ENCODE data around the gene RDH5.
A peak's percentile ranks its signal among the peaks of the same experiment; 100 is the strongest.

The RDH5 gene

DNA sequence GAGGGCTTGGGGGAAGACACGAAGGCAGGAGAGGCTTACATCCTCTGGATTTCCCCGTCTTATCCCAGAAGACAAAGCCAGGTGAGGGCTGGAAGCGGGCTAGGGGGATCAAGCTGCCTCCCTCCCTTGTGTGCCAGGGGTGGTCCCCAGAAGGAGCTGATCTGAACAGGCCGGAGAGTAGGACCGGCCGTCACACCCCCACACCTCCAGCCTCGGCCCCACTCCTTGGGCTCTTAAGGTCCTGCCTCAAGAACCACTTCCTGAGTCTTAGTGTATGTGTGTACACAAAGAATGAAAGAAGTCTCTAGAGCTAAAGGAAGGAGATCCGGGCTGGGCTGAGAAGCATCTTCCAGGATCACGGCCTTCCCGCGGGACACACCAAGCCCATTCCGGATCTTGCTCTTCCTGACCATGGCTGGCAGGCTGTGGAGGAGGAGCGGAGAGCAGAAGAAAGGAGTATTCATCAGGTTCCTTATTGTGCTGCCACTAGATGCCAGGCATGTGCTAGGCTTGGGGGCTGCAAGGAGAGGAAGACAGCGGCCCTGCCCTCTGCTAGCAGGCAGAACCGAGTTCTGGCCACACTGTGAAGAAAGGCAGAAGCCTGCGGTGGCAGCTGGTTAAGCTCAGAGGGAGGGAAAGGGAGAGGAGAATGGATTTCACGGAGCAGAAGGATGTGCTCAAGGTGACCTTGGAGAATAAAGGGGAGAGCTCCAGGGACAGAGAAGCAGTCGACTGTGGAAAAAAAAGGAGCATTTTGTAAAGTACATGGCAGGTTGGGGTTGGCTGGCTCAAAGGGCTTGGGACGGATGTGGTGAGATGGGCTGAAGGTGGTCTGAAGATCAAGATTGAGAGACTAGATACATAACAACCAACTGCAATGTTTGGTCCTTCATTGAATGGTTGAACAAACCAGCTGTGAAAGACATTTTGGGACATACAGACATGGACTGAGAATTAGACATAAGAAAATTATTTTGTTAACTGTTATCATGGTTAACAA lies 9.9 kb downstream of the RDH5 start:
- no peak for DNase-seq

- no peak for DNase-seq
Measured at GRCh38 chr12:55732288-55732687, 12.1 kb downstream of the RDH5 start.

GRCh38 chr12:55733021-55733555 lies 12.9 kb downstream of the RDH5 start:
- DNase-seq = peak; percentile 93

- DNase-seq = no peak
Measured at GRCh38 chr12:55733858-55734257, 13.7 kb downstream of the RDH5 start.

DNA sequence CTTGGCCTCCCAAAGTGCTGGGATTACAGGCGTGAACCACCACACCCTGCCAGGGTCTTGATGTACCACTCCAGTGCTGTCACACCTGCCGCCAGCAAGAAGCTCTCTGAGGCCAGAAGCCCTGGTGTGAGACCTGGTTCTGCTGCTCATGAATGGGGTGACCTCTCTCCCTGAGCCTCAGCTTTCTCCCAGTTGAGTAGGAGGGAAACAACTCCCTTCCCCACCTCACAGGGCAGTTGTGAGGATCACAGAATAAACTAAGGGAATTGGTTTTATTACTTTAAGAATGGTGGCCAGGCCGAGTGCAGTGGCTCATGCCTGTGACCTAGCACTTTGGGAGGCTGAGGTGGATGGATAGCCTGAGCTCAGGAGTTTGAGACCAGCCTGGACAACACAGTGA lies 14.4 kb downstream of the RDH5 start:
- no peak for DNase-seq

DNA sequence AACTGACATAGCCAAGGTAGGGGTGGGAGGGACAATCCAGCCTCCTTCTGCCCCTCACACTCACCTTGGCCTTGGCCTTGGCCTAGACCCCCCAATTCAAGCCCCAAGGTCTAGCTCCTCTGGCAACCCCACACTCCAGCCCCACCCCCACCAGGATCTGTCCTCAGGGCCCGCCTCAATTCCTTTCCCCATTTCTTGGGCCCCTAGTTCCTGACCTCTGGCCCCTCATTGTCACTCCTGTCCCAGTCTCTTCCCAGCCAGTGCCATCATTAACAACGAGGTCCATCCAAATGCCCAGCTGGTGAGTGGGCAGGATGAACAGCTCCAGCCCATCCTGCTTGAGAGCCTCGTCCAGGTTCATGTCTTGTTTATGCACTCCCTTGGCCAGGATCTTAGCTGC lies 15.9 kb downstream of the RDH5 start:
- DNase-seq = no peak

- peak; percentile 48 for DNase-seq
Measured at GRCh38 chr12:55736780-55737580, 16.8 kb downstream of the RDH5 start.

GRCh38 chr12:55737581-55738122 lies 17.5 kb downstream of the RDH5 start:
- no peak for DNase-seq

GRCh38 chr12:55738123-55739024 lies 18.2 kb downstream of the RDH5 start:
- DNase-seq = peak; percentile 79

- no peak for DNase-seq
Measured at GRCh38 chr12:55739025-55739378, 18.8 kb downstream of the RDH5 start.

DNA sequence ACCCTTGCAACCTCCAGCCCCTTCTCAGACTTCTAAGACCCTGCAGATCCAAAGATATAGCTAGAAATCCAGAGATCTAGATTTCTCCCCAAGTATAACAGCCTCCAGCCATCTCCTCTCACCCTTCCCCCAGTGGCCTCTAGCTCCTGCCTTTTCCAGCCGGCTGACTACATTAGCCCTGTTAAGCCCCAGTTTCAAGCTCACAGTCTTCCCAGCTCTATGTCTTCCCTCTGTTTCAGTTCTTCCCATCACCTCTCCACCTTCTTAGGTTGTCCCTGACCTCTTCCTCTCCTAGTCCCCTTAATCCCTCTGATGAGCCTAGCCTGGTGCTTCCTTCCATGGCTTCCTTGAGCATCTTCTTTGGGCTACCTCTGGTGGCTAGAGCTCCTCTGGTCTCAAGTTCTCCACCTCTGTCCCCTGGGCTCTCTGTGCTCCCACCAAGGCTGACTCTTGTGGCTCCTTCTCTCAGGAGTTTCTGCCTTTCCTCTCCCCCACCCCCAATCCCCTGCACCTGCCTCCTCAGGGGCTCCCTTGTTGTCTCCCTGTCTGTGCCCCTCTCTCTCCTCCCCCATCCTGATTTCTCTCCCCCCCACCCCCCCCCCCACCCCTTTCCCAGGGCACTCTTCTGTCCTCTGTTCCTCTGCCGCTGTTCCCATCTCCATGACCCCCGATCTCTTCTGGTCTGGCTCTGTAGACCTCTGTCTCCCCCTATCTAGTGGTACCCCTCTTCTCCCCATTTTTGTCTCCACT lies 21.9 kb downstream of the RDH5 start:
- no peak for DNase-seq

DNA sequence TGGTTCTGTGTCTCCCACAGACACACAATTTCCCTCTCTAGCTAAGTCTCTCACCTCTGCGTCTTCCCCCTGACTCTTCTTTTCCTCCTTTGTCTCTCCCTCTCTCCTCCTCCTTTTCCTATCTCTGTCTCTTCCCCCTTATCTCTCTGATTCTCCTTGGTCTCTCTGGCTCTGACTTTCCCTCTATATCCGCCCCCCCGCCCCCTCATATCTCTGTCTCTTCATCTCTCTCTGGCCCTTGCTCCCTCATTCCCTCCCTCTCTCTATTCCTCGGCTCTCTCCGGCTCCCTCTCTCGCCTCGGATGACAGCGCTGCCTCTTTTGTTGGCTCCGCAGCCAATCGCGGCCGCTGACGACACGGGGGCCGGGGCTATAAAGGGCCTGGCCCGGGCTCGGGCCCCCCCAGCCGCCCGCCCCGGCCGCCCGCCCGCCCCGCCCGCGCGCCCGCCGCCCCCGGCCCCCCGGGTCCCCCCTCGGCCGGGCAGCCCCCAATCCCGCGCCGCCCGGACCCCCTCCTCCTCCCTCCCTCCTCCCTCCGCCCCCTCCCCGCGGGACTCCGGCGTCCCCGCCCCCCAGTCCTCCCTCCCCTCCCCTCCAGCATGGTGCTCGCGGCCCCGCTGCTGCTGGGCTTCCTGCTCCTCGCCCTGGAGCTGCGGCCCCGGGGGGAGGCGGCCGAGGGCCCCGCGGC lies 22.7 kb downstream of the RDH5 start, which contains the start of gene GDF11:
Gene GDF11, plus strand, starts transcription at position 404 of the 687 bp plus-strand sequence. Its CDS starts 195 bp downstream, at position 599.
- no peak for DNase-seq

- DNase-seq = no peak
Measured at GRCh38 chr12:55743406-55744339, 23.5 kb downstream of the RDH5 start.

- no peak for DNase-seq
Measured at GRCh38 chr12:55744340-55745030, 24.3 kb downstream of the RDH5 start.

DNA sequence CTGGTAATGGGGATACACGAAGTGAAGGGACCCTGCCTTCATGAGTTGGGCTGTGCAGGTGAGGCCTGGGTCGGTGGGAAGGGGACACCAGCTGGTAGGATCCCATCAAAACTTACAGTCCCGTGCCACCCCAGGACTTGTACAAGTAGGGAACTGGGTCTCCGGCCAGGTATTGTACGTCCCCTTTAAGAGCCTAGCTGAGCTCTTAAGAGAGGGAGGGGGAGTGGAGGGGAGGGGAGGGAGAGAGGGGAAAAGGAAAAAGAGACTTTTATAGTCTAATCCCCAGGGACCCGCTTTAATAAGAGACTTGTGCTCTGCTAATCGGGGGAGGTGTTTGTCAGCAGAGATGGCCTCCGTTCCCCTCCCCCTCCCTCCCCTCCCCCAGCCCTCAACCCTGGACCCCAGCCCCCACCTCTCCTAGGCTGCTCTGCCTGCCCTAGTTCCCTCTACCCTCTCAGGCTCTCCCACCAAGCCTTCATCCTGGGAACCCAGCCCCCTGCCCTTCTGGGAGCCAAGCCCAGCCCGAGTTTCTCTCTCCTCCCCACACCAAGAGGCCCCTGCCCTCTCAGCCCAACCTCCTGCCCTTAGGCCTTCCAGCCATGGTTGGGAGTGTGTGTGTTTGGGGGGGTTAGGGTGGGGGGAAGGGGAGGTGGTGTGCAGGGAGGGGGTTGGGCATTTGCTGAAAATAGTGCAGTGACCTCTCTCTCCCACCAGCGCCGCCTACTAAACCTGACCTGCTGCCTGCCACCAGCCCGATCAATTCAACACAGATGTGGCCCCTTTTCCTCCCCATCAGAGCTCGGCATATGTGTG lies 25.4 kb downstream of the RDH5 start:
- DNase-seq = peak; percentile 81

DNA sequence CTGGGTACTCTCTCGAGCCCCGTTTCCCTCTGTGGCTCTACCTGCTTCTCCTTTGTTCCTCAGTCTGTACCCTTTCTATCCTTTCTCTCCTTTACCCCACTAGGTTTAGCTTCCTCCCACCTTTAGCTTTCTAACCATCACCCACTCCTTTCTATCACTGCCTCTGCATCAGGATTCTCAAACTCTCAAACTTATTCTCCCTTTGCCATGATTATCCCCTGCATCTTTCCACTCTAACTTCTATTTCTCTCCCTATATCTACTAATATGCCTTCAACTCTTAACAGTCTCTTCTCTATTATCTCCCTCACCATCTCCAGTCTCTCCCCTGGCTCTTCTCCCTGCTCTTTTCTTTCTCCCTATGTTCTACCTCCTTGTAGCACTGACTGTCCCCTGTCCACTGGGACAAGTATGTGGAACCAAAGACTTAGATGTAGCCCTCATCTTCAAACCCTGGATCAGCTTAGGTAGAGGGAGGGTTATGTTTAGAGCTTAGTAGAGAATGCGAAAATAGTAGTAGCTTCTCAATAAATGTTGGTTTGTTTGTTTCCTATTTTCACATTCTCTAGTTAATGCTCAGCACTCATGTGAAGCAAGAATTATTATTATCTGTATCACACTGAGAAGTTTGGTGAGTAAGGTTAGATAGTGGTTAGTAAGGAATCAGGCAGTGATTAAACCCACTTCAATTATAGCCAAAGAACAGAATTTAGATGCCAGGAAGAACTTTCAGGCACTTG lies 26.1 kb downstream of the RDH5 start:
- no peak for DNase-seq

GRCh38 chr12:55746913-55747231 lies 26.7 kb downstream of the RDH5 start:
- DNase-seq = no peak

Measured in NCI-H1436 treated with DMSO at 0.1 percent for 48 hours (cell line).